ENCODE data around the gene TMED1. TPM values are rescaled to one million over a fixed set of nuclear protein-coding genes. Genes with fewer than 3 reads are reported as not detected.

The TMED1 gene
- total and polyA plus RNA-seq, 4 donors: 25.8 to 49.8 (median 33.9) TPM

GRCh38 chr19:10818301-10819123 lies 17.5 kb downstream of the TMED1 start:
- Histone ChIP-seq H3K9ac (ENCODE audit: insufficient read depth in 1 of 2, low read length in 2 of 2) (no peak overlapping the region), H3K9me3 (ENCODE audit: control insufficient read depth in 4 of 4, insufficient read depth in 3 of 4, low read length in 3 of 4) (no peaks in the 10 kb centered on the region), H3K4me3 (no peak overlapping the region), H3K27ac (ENCODE audit: low read depth in 1 of 2, low read length in 1 of 2) (peak overlapping the region in 1 of 2 donors; percentile 34), H3K4me1 (ENCODE audit: control insufficient read depth in 5 of 5, insufficient read depth in 5 of 5, low read length in 5 of 5) (peaks cover 0 to 8% (median 0%) of the 10 kb centered on the region in 5 donors), H3K27me3 (ENCODE audit: control insufficient read depth in 3 of 3, insufficient read depth in 3 of 3, low read length in 2 of 3) (no peaks in the 10 kb centered on the region), H3K36me3 (ENCODE audit: control insufficient read depth in 4 of 4, insufficient read depth in 4 of 4, low read length in 4 of 4) (peaks cover 3 to 58% (median 33%) of the 10 kb centered on the region in 4 donors)
- WGBS, 2 donors: 80 to 93% methylated on average over 18 to 19 of the region's 19 CpGs
- ATAC-seq (ENCODE audit: insufficient read depth, low FRiP score) (no peak), DNase-seq (no peak)
- TF ChIP-seq, protein P1, sequence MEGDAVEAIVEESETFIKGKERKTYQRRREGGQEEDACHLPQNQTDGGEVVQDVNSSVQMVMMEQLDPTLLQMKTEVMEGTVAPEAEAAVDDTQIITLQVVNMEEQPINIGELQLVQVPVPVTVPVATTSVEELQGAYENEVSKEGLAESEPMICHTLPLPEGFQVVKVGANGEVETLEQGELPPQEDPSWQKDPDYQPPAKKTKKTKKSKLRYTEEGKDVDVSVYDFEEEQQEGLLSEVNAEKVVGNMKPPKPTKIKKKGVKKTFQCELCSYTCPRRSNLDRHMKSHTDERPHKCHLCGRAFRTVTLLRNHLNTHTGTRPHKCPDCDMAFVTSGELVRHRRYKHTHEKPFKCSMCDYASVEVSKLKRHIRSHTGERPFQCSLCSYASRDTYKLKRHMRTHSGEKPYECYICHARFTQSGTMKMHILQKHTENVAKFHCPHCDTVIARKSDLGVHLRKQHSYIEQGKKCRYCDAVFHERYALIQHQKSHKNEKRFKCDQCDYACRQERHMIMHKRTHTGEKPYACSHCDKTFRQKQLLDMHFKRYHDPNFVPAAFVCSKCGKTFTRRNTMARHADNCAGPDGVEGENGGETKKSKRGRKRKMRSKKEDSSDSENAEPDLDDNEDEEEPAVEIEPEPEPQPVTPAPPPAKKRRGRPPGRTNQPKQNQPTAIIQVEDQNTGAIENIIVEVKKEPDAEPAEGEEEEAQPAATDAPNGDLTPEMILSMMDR (IDR thresholded peaks at IDR 0.05; ENCODE audit: control extremely low read depth, extremely low read depth): no peak

DNA sequence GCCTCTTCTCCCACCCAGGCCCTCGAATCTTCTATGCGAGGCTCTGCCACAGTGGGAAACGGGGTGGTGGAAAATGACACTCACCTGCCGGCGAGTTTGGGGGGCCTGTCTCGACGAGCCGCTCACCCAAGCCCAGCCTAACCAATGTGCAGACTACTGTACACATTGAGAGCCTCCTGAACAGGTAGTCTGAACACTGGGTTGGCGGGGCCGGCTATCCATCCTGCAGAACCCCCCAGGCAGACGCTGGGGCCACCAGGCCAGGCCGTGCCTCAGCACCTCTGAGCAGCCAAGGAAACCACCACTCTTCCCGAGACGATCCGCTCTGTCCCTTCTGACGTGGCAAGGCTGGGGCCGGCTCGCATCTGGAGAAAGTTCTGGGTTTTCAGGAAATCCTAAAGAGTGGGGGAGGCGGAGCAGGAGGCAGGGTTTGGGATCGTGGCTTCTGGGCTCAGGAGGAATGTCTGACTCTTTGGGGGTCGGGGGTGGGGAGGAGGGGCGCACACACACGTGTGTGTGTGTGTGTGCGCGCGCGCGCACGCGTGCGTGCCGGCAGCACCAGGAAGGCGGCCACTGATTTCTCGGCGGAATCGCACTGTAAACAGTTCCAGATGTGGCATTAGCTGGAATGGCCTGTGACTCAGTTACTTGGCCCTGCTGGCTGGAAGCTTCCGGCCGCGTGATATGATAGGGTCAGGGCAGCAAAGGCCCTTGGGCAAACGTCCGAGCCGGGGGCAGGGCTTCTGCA lies 18.5 kb downstream of the TMED1 start:
- TF ChIP-seq, protein P1 (IDR thresholded peaks at IDR 0.05; ENCODE audit: control extremely low read depth, extremely low read depth): no peak
- H3K4me3 ChIP-seq: no peak overlapping the region
- ATAC-seq (ENCODE audit: insufficient read depth, low FRiP score): peak; percentile 20
- DNase-seq: peak; percentile 67 to 84 (median 80)
- H3K27ac ChIP-seq (ENCODE audit: low read depth in 1 of 2, low read length in 1 of 2): peak overlapping the region in 1 of 2 donors; percentile 58
- peaks cover 0 to 8% (median 0%) of the 10 kb centered on the region in 5 donors for H3K4me1 ChIP-seq (ENCODE audit: control insufficient read depth in 5 of 5, insufficient read depth in 5 of 5, low read length in 5 of 5)
- H3K9me3 ChIP-seq (ENCODE audit: control insufficient read depth in 4 of 4, insufficient read depth in 3 of 4, low read length in 3 of 4): no peaks in the 10 kb centered on the region
- H3K36me3 ChIP-seq (ENCODE audit: control insufficient read depth in 4 of 4, insufficient read depth in 4 of 4, low read length in 4 of 4): peaks cover 3 to 56% (median 35%) of the 10 kb centered on the region in 4 donors
- 83 to 89% methylated on average over 42 of the region's 42 CpGs for WGBS, 2 donors
- no peaks in the 10 kb centered on the region for H3K27me3 ChIP-seq (ENCODE audit: control insufficient read depth in 3 of 3, insufficient read depth in 3 of 3, low read length in 2 of 3)
- H3K9ac ChIP-seq (ENCODE audit: insufficient read depth in 1 of 2, low read length in 2 of 2): no peak overlapping the region

GRCh38 chr19:10816691-10817090 lies 19.3 kb downstream of the TMED1 start:
- no peak overlapping the region for H3K4me3 ChIP-seq
- WGBS, 2 donors: 85 to 95% methylated on average over 11 of the region's 11 CpGs
- H3K9ac ChIP-seq (ENCODE audit: insufficient read depth in 1 of 2, low read length in 2 of 2): no peak overlapping the region
- H3K4me1 ChIP-seq (ENCODE audit: control insufficient read depth in 5 of 5, insufficient read depth in 5 of 5, low read length in 5 of 5): peaks cover 0 to 8% (median 0%) of the 10 kb centered on the region in 5 donors
- ATAC-seq (ENCODE audit: insufficient read depth, low FRiP score): no peak
- no peaks in the 10 kb centered on the region for H3K9me3 ChIP-seq (ENCODE audit: control insufficient read depth in 4 of 4, insufficient read depth in 3 of 4, low read length in 3 of 4)
- peak overlapping the region in 1 of 2 donors; percentile 58 for H3K27ac ChIP-seq (ENCODE audit: low read depth in 1 of 2, low read length in 1 of 2)
- TF ChIP-seq, protein P1 (IDR thresholded peaks at IDR 0.05; ENCODE audit: control extremely low read depth, extremely low read depth): no peak
- DNase-seq: no peak
- H3K36me3 ChIP-seq (ENCODE audit: control insufficient read depth in 4 of 4, insufficient read depth in 4 of 4, low read length in 4 of 4): peaks cover under 1 to 58% (median 32%) of the 10 kb centered on the region in 4 donors
- H3K27me3 ChIP-seq (ENCODE audit: control insufficient read depth in 3 of 3, insufficient read depth in 3 of 3, low read length in 2 of 3): no peaks in the 10 kb centered on the region

All from lung (tissue), 12 donors.